GM21367 (cell line): Measurements from ENCODE around the gene OXLD1.
A peak's percentile ranks its signal among the peaks of the same experiment; 100 is the strongest.

ENCODE experiments used
- ATAC-seq: cut with Tn5 transposase; IDR thresholded peaks from one replicate; pipeline ENCODE4 v1.9.1; 2021; ENCODE audit not compliant: unreplicated experiment

OXLD1 gene

DNA sequence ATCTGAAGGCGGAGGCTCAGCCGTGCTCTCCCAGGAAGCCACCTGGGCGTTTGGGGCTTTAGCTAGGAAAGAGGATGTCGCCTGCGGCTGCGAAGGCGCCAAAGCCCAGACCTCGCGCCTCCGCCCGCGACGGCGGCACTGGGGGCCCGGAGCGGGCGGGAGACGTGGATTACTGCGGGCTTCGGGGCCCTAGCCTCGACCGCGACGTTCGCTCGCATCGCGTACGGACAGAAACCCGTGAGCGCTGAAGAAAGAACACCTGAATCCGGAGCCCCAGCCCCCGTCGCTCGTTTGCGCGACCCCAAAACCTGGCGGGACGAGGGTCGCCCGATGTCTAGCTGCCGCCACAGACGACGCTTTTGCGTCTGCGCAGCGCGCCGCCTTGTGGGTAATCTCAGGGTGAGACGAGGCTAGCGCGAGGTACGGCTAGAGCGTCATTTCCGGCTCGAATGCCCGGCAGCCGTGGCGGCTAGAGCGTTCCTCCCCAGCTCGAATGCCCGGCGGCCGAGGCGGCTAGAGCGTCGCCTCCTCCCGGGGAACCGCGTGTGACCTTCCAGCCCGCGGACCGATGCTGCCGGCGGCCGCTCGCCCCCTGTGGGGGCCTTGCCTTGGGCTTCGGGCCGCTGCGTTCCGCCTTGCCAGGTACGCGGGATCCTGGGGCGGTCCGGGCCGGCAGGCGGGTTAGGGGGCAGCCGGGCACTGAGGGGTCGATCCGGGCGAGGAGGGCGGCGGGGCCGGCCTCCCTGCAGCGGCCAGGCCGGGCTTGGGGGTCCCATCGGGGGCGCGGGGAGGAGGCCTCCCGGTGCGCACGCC lies 36.7 kb upstream of the OXLD1 start, which contains the start of gene MRPL12:
Gene MRPL12, plus strand, starts transcription at position 434 of the 813 bp plus-strand sequence. Its CDS starts 135 bp downstream, at position 569.
- ATAC-seq, result peak; percentile 67

GRCh38 chr17:81701288-81702071 lies 35.1 kb upstream of the OXLD1 start:
- ATAC-seq, result no peak

DNA sequence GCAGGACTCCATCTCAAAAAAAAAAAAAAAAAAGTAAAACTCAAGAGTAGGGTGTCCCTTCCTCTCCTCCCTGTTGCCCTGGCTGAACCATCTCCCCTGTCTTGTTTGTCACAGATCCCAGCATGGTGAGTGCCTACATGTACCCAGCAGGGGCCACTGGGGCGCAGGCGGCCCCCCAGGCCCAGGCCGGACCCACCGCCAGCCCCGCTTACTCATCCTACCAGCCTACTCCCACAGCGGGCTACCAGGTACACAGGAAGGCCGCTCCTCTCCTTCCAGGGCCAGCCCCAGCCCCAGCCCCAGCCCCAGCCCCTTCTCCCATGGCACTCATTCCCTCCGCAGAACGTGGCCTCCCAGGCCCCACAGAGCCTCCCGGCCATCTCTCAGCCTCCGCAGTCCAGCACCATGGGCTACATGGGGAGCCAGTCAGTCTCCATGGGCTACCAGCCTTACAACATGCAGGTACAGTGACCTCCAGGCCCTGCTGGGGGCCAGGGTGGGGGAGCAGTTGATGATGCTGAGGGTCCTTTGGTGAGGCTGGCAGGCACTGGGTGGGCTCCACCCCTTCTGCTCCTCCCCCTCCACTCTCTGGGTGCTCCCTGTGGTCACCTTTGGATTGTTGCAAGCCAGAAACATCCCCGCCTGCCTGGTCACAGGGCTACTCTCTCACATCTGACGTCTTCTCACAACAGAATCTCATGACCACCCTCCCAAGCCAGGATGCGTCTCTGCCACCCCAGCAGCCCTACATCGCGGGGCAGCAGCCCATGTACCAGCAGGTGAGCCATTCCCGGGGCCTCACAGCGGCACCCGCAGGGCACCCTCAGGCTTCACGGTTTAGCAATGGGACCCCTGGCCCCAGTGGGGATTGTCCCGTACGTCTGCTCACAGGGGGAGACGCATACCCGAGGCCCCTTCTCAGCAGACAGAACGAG lies 34.2 kb upstream of the OXLD1 start:
- no peak for ATAC-seq

- ATAC-seq, result no peak
These were observed 31.0 kb upstream of the OXLD1 start for GRCh38 chr17:81697261-81698044.

DNA sequence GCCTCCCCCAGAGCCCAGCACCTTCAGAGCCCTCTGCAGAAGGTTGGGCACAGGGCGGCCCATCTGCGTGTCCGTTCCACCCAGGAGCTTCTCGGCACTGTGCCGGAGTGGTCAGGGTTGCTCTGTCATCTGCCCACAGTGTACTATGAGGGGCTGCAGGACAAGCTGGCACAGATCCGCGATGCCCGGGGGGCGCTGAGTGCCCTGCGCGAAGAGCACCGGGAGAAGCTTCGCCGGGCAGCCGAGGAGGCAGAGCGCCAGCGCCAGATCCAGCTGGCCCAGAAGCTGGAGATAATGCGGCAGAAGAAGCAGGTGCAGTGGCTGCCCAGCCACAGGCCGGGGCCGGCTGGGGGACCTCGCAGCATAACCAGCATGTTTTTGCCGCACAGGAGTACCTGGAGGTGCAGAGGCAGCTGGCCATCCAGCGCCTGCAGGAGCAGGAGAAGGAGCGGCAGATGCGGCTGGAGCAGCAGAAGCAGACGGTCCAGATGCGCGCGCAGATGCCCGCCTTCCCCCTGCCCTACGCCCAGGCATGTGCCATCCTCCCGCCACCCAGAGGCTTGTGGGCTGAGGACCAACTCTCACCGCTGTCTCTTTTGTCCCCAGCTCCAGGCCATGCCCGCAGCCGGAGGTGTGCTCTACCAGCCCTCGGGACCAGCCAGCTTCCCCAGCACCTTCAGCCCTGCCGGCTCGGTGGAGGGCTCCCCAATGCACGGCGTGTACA lies 30.0 kb upstream of the OXLD1 start:
- no peak for ATAC-seq

DNA sequence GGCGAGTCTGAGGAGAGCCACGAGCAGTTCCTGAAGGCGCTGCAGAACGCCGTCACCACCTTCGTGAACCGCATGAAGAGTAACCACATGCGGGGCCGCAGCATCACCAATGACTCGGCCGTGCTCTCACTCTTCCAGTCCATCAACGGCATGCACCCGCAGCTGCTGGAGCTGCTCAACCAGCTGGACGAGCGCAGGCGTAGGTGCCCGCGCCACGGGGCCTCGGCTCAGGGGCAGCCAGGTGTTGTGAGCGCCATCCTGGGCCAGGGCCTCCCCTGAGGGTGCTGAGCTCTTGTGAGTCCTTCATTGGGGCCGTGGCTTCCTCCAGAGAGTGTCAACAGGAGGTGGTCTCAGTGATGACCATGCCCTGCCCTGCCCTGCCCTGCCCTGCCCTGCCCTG lies 29.4 kb upstream of the OXLD1 start:
- ATAC-seq, result no peak

GRCh38 chr17:81695211-81695610 lies 28.8 kb upstream of the OXLD1 start:
- ATAC-seq, result no peak

DNA sequence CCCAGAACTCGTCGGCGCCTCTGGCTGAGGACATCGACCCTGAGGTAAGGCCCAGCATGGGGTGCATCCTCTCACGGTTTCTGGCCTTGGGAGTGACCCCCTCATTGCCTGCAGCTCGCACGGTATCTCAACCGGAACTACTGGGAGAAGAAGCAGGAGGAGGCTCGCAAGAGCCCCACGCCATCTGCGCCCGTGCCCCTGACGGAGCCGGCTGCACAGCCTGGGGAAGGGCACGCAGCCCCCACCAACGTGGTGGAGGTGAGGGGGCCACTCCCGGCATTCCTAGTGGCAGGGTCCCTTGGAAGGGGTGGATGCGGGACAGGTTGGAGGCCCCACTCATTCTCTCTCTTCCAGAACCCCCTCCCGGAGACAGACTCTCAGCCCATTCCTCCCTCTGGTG lies 28.4 kb upstream of the OXLD1 start:
- no peak for ATAC-seq

DNA sequence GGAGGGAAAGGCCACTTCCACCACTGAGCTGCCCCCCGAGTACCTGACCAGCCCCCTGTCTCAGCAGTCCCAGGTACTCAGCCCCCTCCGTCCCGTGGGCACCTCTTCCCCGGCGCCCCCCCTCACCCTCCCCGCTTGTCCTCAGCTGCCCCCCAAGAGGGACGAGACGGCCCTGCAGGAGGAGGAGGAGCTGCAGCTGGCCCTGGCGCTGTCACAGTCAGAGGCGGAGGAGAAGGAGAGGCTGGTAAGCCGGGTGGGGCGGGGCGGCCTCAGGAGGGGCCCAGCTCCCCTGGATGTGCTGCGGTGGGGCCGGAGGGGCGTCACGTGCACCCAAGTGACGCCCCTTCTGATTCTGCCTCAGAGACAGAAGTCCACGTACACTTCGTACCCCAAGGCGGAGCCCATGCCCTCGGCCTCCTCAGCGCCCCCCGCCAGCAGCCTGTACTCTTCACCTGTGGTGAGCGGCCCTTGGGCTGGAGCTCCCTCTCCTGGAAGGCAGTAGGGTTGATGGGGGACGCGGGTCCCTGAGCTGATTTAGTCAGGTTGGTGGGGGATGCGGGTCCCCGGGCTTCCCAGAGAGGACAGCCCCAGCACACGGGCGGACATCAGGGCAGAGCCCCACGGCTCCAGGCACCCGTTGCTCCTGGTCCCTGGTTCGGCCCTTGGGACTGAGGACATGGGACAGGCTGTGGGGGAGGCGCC lies 27.3 kb upstream of the OXLD1 start:
- no peak for ATAC-seq

DNA sequence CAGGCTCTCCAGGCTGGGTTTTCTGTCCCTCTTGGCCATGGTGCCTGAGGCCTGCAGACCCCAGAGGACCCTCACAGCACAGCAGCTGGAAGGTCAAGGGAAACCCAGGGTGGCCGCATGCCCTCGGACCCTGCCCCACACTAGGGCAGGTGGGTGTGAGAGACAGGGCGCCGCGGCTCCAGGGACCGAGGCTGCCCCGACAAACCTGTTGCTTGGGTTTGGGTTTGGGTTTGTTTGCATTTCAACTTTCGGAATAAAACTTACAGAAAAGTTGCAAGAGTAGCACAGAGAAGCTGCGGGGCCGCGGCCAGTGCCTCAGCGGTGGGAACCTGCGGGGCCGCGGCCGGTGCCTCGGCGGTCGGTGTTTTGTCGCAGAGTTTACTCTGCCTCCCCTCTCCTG lies 25.2 kb upstream of the OXLD1 start:
- no peak for ATAC-seq

GRCh38 chr17:81691196-81691595 lies 24.8 kb upstream of the OXLD1 start:
- ATAC-seq, result no peak

GRCh38 chr17:81690549-81690948 lies 24.1 kb upstream of the OXLD1 start:
- ATAC-seq, result no peak

DNA sequence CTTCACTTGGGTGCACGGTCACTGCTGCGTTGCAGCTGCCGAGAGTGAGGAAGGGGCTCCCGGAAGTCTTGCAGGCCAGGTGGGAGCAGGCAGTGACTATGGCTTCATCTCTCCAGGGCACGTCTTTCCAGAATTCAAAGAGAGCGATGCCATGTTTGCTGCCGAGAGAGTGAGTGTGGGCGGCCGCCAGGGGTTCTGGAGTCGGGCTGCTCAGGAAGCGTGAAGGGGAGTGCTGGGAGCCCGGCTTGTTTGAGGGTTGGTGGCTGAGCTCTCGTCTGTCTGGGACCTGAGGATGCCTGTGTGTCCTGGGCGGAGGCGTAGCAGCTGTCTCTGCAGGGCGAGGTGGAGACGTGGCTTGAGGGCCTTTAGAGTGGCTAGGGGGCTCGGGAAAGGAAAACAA lies 23.7 kb upstream of the OXLD1 start:
- ATAC-seq, result no peak

- ATAC-seq, result no peak
These were observed 22.2 kb upstream of the OXLD1 start for GRCh38 chr17:81688616-81689015.

DNA sequence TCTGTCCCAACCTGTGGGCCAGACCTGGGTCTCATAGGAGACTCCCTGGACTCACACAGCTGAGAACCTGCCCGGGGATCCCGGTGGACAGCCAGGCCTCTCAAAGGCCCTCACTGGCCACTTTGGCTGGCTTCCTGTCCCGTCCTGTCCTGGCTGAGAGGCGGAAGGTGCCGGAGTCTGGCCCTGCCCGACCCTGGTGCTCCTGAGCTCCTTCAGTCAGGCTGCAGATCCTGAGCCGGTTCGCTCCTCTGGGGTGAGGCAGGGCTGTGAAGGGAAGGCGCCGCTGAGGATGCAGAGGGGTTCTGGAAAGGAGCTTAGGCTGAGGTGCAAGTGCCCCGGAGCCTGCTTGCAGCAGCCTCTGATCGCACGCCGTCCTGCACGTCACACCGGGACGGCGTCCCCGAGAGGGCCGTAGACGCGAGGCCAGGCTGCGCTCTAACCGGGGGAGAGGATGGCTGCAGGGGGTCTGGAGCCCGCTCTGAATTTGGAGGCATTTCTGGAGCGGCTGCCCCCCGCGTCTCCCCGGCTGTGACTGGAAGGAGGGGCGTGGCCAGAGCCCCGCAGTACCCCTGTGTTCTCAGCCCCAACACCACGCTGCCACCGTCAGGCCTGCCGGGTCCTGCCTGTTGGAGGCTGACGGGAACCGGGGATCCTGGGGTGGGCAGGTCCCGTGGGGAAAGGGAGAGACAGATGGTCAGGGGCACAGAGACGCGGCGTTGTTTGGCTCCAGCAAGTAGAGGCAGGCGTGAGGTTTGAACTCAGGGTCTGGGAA lies 21.6 kb upstream of the OXLD1 start:
- ATAC-seq, result no peak

- no peak for ATAC-seq
These were observed 20.2 kb upstream of the OXLD1 start for GRCh38 chr17:81686614-81687013.

DNA sequence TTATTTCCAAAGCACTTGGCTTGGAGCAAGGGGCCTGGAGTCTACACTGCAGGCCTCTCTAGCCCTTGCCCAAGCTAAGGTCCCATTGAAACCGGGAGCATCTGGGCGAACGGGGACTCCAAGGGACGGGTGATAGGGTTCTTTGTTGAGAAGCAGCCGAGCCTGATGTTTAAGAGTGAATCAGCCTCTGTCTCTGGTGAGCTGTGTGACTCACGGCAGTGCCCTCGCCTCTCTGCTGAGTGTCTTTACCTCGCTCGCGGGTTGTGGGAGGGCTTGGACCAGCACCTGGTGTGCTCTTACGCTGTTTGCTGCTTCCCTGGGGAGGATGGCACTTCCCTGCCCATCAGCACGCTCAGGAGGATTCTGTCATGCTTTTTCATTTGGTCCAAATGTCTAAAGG lies 18.7 kb upstream of the OXLD1 start:
- ATAC-seq, result no peak

DNA sequence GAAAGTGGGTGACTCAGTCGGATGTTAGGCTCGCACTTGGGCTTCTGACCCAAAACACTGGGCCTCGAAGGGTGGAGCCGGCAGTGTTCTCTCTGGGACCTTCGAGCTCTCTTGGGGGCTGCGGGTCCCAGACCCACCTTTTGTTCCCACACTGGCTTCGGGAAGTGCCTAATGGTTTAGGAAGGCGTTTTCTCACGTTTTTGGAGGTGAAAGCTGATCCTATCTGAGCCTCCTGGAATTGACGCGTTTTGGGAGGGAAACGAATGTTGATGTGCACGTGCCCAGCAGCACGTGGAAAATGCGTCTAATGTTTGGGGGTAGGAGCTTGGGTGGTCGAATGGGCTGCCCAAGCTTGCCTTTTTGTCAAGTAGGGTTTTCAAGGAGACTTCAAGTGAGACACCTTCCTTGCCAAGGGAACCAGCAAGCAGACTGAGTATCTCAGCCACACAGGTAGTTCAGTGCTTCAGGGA lies 18.1 kb upstream of the OXLD1 start:
- ATAC-seq, result no peak
